Neural cell (in vitro differentiated cells): Measurements from ENCODE around the gene TMEM54.

Experiments
- TF ChIP-seq, protein P1 (sequence below): IDR thresholded peaks from 2 replicates; pipeline ENCODE4 v1.6.1; 2012; ENCODE audit warnings: borderline replicate concordance
- TF ChIP-seq, protein P2 (sequence below): fragments of 450-650 bp; IDR thresholded peaks from 2 replicates; pipeline ENCODE4 v1.5.1; 2014; ENCODE audit warnings: antibody characterized with exemption, mild to moderate bottlenecking, moderate library complexity; ENCODE audit not compliant: poor library complexity, severe bottlenecking

DNA sequence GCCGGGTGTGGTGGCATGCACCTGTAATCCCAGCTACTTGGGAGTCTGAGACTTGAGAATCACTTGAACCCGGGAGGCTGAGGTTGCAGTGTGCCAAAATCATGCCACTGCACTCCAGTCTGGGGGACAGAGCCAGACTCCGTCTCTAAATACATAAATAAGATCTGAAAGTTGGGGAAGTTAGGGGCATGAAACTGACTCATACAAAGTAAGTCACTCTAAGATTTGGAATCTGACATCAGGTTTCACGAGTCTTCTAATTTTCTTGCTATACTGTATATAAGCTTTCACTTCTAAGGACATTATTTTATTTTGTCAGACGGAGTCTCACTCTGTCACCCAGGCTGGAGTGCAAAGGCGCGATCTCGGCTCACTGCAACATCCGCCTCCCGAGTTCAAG is 33.3 kb upstream of the TMEM54 start:
- TF ChIP-seq, protein P1, sequence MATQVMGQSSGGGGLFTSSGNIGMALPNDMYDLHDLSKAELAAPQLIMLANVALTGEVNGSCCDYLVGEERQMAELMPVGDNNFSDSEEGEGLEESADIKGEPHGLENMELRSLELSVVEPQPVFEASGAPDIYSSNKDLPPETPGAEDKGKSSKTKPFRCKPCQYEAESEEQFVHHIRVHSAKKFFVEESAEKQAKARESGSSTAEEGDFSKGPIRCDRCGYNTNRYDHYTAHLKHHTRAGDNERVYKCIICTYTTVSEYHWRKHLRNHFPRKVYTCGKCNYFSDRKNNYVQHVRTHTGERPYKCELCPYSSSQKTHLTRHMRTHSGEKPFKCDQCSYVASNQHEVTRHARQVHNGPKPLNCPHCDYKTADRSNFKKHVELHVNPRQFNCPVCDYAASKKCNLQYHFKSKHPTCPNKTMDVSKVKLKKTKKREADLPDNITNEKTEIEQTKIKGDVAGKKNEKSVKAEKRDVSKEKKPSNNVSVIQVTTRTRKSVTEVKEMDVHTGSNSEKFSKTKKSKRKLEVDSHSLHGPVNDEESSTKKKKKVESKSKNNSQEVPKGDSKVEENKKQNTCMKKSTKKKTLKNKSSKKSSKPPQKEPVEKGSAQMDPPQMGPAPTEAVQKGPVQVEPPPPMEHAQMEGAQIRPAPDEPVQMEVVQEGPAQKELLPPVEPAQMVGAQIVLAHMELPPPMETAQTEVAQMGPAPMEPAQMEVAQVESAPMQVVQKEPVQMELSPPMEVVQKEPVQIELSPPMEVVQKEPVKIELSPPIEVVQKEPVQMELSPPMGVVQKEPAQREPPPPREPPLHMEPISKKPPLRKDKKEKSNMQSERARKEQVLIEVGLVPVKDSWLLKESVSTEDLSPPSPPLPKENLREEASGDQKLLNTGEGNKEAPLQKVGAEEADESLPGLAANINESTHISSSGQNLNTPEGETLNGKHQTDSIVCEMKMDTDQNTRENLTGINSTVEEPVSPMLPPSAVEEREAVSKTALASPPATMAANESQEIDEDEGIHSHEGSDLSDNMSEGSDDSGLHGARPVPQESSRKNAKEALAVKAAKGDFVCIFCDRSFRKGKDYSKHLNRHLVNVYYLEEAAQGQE: no peak
- TF ChIP-seq, protein P2, sequence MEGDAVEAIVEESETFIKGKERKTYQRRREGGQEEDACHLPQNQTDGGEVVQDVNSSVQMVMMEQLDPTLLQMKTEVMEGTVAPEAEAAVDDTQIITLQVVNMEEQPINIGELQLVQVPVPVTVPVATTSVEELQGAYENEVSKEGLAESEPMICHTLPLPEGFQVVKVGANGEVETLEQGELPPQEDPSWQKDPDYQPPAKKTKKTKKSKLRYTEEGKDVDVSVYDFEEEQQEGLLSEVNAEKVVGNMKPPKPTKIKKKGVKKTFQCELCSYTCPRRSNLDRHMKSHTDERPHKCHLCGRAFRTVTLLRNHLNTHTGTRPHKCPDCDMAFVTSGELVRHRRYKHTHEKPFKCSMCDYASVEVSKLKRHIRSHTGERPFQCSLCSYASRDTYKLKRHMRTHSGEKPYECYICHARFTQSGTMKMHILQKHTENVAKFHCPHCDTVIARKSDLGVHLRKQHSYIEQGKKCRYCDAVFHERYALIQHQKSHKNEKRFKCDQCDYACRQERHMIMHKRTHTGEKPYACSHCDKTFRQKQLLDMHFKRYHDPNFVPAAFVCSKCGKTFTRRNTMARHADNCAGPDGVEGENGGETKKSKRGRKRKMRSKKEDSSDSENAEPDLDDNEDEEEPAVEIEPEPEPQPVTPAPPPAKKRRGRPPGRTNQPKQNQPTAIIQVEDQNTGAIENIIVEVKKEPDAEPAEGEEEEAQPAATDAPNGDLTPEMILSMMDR: no peak
